Mesenchymal stem cell (in vitro differentiated cells and primary cell): ENCODE data around the gene ENSA. TPM values are rescaled to one million over a fixed set of nuclear protein-coding genes. Genes with fewer than 3 reads are reported as not detected.

ENCODE experiments used
- DNase-seq: peaks from one replicate; pipeline ENCODE4 v3.0.0-alpha.2; 2013
- H2AFZ ChIP-seq: one replicate; pipeline ENCODE4 v1.6.1; 2013; ENCODE audit warnings: low read depth, mild to moderate bottlenecking, control low read depth, inconsistent platforms, low read length, moderate library complexity
- H2AK5ac ChIP-seq: 2 replicates; pipeline ENCODE4 v1.6.1; 2013; ENCODE audit warnings: low read length, moderate library complexity, mild to moderate bottlenecking, inconsistent platforms; ENCODE audit not compliant: severe bottlenecking
- H2BK120ac ChIP-seq: one replicate; pipeline ENCODE4 v1.6.1; 2013; ENCODE audit warnings: low read depth, mild to moderate bottlenecking, inconsistent platforms, low read length, moderate library complexity
- H2BK12ac ChIP-seq, 2 experiments: one replicate each; pipeline ENCODE4 v1.6.1; 2013; ENCODE audit warnings: inconsistent platforms in 2 of 2, low read length in 2 of 2, mild to moderate bottlenecking in 2 of 2, moderate library complexity in 2 of 2, control low read depth in 1 of 2
- H2BK15ac ChIP-seq: one replicate; pipeline ENCODE4 v1.6.1; 2013; ENCODE audit warnings: mild to moderate bottlenecking, low read depth, inconsistent platforms; ENCODE audit not compliant: poor library complexity, severe bottlenecking
- H2BK5ac ChIP-seq: 2 replicates; pipeline ENCODE4 v1.6.1; 2013; ENCODE audit warnings: low read depth, mild to moderate bottlenecking, low read length, control low read depth, inconsistent platforms; ENCODE audit not compliant: poor library complexity, severe bottlenecking
- H3K14ac ChIP-seq, 2 experiments: one replicate each; pipeline ENCODE4 v1.6.1; 2013; ENCODE audit warnings: inconsistent platforms in 2 of 2, low read length in 2 of 2, control low read depth in 1 of 2, mild to moderate bottlenecking in 1 of 2, moderate library complexity in 1 of 2
- H3K18ac ChIP-seq, 2 experiments: one replicate each; pipeline ENCODE4 v1.6.1; 2013; ENCODE audit warnings: inconsistent platforms in 2 of 2, low read length in 2 of 2, control low read depth in 1 of 2, low read depth in 1 of 2, mild to moderate bottlenecking in 1 of 2
- H3K23ac ChIP-seq, 2 experiments: one replicate each; pipeline ENCODE4 v1.6.1; 2013; ENCODE audit warnings: inconsistent platforms in 2 of 2, low read length in 2 of 2, mild to moderate bottlenecking in 2 of 2, moderate library complexity in 2 of 2, control low read depth in 1 of 2
- H3K27ac ChIP-seq: 2 replicates; pipeline ENCODE4 v1.5.1; 2013; ENCODE audit warnings: mild to moderate bottlenecking, moderate library complexity, low read length, control low read depth, inconsistent platforms; ENCODE audit not compliant: poor library complexity, severe bottlenecking
- H3K27me3 ChIP-seq, 2 experiments: 2 replicates each; pipeline versions ENCODE4 v1.6.1 to v1.7.0; 2013; ENCODE audit warnings: low read length in 2 of 2, mild to moderate bottlenecking in 2 of 2, moderate library complexity in 2 of 2, control low read depth in 1 of 2, inconsistent platforms in 1 of 2; ENCODE audit not compliant: control insufficient read depth in 1 of 2, insufficient read depth in 1 of 2
- H3K36me3 ChIP-seq, 2 experiments: 2 replicates each; pipeline versions ENCODE4 v1.6.1 to v1.7.0; 2013; ENCODE audit warnings: low read length in 2 of 2, control low read depth in 1 of 2, inconsistent platforms in 1 of 2, low read depth in 1 of 2, mild to moderate bottlenecking in 1 of 2; ENCODE audit not compliant: insufficient read depth in 2 of 2, control insufficient read depth in 1 of 2
- H3K4ac ChIP-seq, 2 experiments: one replicate each; pipeline ENCODE4 v1.6.1; 2013; ENCODE audit warnings: inconsistent platforms in 2 of 2, low read length in 2 of 2, mild to moderate bottlenecking in 2 of 2, moderate library complexity in 2 of 2, control low read depth in 1 of 2, low read depth in 1 of 2
- H3K4me1 ChIP-seq: 2 replicates; pipeline ENCODE4 v1.6.1; 2013; ENCODE audit warnings: low read depth, low read length, control low read depth; ENCODE audit not compliant: control insufficient read depth, insufficient read depth
- H3K4me2 ChIP-seq: 2 replicates; pipeline ENCODE4 v1.6.1; 2013; ENCODE audit warnings: low read length, mild to moderate bottlenecking, inconsistent platforms; ENCODE audit not compliant: poor library complexity, severe bottlenecking
- H3K4me3 ChIP-seq, 2 experiments: 2 replicates each; pipeline versions ENCODE4 v1.5.1 to v1.7.0; 2013; ENCODE audit warnings: low read length in 2 of 2, mild to moderate bottlenecking in 2 of 2, control low read depth in 1 of 2, low read depth in 1 of 2; ENCODE audit not compliant: insufficient read depth in 1 of 2
- H3K79me1 ChIP-seq: replicated peaks from 2 replicates; pipeline ENCODE4 v1.6.1; 2013; ENCODE audit warnings: mild to moderate bottlenecking, control low read depth, low read length, inconsistent platforms; ENCODE audit not compliant: poor library complexity, severe bottlenecking
- H3K9ac ChIP-seq: 2 replicates; pipeline ENCODE4 v1.7.0; 2013; ENCODE audit warnings: mild to moderate bottlenecking, low read length, moderate library complexity
- H3K9me3 ChIP-seq: 2 replicates; pipeline ENCODE4 v1.7.0; 2013; ENCODE audit warnings: mild to moderate bottlenecking, low read length; ENCODE audit not compliant: control insufficient read depth
- H4K8ac ChIP-seq: one replicate; pipeline ENCODE4 v1.6.1; 2013; ENCODE audit warnings: inconsistent platforms, mild to moderate bottlenecking, low read length, moderate library complexity
- H4K91ac ChIP-seq: one replicate; pipeline ENCODE4 v1.6.1; 2013; ENCODE audit warnings: mild to moderate bottlenecking, low read length, inconsistent platforms
- WGBS: methylation state at CpG from one replicate; pipeline ENCODE4 v1.1.7; 2013; ENCODE audit warnings: mixed read lengths; 5-methylcytosine and 5-hydroxymethylcytosine counted together
- small RNA-seq: library from polyadenylated mRNA; stranded (forward); fragments of <200 nt; extraction: miRNeasy Mini kit (QIAGEN cat#:217004); gene quantifications from one replicate; pipeline ENCODE3, GENCODE V24; 2013; ENCODE audit warnings: low read depth

The ENSA gene

DNA sequence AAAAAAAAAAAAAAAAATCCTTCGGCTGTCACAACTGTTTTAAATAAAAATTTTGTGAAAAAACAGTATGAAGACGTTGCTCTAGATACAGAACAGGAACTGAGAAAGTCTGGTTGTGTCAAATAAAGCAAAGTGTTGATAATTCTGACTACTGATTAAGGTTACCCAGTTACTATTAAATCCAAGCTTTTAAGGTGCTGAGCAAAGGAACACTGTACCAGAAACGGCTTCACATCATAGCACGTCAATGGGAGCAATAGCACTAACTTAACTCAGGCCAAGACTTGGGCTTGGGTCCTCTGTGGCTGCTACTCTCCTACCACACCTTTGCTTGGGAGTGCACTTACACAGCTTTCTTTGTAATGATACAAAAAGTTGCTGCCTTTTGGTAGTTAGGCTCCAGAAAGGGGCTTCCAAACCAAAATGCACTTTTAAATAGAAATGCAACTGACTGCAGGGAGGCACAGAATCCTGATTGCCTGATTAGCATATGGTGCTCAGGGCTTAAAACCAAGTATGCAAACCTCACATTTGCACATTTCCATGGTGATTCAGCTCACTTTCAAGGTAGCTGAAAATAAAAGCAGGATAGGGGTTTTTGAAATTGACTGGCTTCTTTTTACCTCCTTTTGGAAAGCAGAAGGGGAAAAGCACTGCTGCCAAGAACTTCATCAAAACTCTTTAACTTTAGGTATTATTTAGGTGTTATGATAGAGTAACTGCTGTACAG lies 56.3 kb downstream of the ENSA start:
- H3K27ac ChIP-seq = peak overlapping the region; percentile 55
- H3K79me1 ChIP-seq = no peaks in the 10 kb centered on the region
- no peak overlapping the region for H2AFZ ChIP-seq
- H4K8ac ChIP-seq = no peak overlapping the region
- WGBS = 100% methylated on average over 4 of the region's 4 CpGs
- H3K14ac ChIP-seq = no peak overlapping the region
- H3K27me3 ChIP-seq = no peaks in the 10 kb centered on the region
- DNase-seq = peak; percentile 86
- no peak overlapping the region for H3K4me2 ChIP-seq
- no peak overlapping the region for H3K23ac ChIP-seq
- no peak overlapping the region for H3K4ac ChIP-seq
- no peak overlapping the region for H2BK120ac ChIP-seq
- H2BK5ac ChIP-seq = no peak overlapping the region
- H3K4me1 ChIP-seq = peaks cover 21% of the 10 kb centered on the region
- H3K9ac ChIP-seq = peak overlapping the region; percentile 96
- no peaks in the 10 kb centered on the region for H3K9me3 ChIP-seq
- H4K91ac ChIP-seq = no peak overlapping the region
- no peak overlapping the region for H2BK15ac ChIP-seq
- H3K18ac ChIP-seq = no peak overlapping the region
- peak overlapping the region in 1 of 2 experiments; percentile 65 for H3K4me3 ChIP-seq
- H3K36me3 ChIP-seq = peaks cover 29 to 68% of the 10 kb centered on the region in 2 experiments
- H2AK5ac ChIP-seq = no peak overlapping the region
- H2BK12ac ChIP-seq = no peak overlapping the region

Small RNA genes lying within 50 kb of the gene (small RNA-seq; reads per million reads assigned to genes)
- gene RF00015 (not detected), gene RF00561 (not detected)
